Activated naive CD4-positive, alpha-beta T cell treated with anti-CD3 and anti-CD28 coated beads, Interleukin-2, amount 10 ng/mL, durations not matched to agents 7 days and 5 days (primary cell): ENCODE results near the gene GNPAT.
A peak's percentile ranks its signal among the peaks of the same experiment; 100 is the strongest.

ENCODE experiments used
- CTCF ChIA-PET: fragments of 350-600 bp; sonication (Branson Sonifier 250); formaldehyde crosslinking; loops from one replicate; lab custom pipeline; 2021; ENCODE audit warnings: antibody characterized with exemption; lab: Charles Lee
- DNase-seq: peaks from one replicate; pipeline ENCODE4 v3.0.0-alpha.2; 2020
- H3K27ac Mint-ChIP-seq: one replicate; pipeline ENCODE4 v1.8.0; 2021; ENCODE audit warnings: mild to moderate bottlenecking, moderate library complexity, mixed read lengths
- H3K27me3 Mint-ChIP-seq: one replicate; pipeline ENCODE4 v1.8.0; 2021; ENCODE audit warnings: mild to moderate bottlenecking, mixed read lengths
- H3K36me3 Mint-ChIP-seq: one replicate; pipeline ENCODE4 v1.8.0; 2021; ENCODE audit warnings: mixed read lengths
- H3K4me1 Mint-ChIP-seq: one replicate; pipeline ENCODE4 v1.8.0; 2021; ENCODE audit warnings: mixed read lengths
- H3K4me3 Mint-ChIP-seq: one replicate; pipeline ENCODE4 v1.8.0; 2021; ENCODE audit warnings: mild to moderate bottlenecking, moderate library complexity, mixed read lengths
- H3K9me3 Mint-ChIP-seq: one replicate; pipeline ENCODE4 v1.8.0; 2021; ENCODE audit warnings: mixed read lengths

Gene GNPAT

GRCh38 chr1:231219422-231220401 is 21.3 kb upstream of the GNPAT start:
- H3K27ac Mint-ChIP-seq = peak overlapping the region; percentile 52
- no peak for DNase-seq
- peaks cover 27% of the 10 kb centered on the region for H3K27me3 Mint-ChIP-seq
- peaks cover 11% of the 10 kb centered on the region for H3K36me3 Mint-ChIP-seq
- no peak overlapping the region for H3K4me3 Mint-ChIP-seq
- no peaks in the 10 kb centered on the region for H3K9me3 Mint-ChIP-seq
- CTCF ChIA-PET = interaction anchor here (1.1 kb wide), 1 partner anchor 10 kb away, joined by 3 read pairs; no protein-coding TSS in a partner anchor
- H3K4me1 Mint-ChIP-seq = peaks cover 4% of the 10 kb centered on the region

DNA sequence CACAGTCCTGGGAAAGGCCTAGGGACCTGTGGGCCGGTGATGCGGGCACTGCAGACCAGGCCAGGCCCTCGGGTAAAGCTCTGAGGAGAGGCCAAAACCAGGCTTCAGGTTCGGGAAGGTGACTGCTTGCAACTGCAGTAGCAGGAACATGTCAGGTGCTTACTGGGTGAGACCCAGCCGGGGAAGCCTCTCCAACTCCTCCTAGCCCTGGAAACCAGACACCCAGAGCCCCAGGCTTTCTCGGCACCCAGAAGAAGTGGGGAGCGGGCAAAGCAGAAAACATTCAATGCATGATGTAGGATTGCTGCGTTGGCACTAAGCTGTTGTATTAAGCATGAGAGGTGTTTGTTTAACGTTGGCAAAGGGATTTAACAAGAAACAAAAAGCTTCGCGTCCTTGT is 20.2 kb upstream of the GNPAT start:
- Mint-ChIP-seq H3K27ac (no peak overlapping the region), H3K36me3 (peaks cover 20% of the 10 kb centered on the region), H3K27me3 (peaks cover 20% of the 10 kb centered on the region), H3K9me3 (no peaks in the 10 kb centered on the region), H3K4me1 (no peaks in the 10 kb centered on the region), H3K4me3 (no peak overlapping the region)
- CTCF ChIA-PET = interaction anchor here (1.1 kb wide), 1 partner anchor 9 kb away, joined by 3 read pairs; no protein-coding TSS in a partner anchor
- DNase-seq = no peak

DNA sequence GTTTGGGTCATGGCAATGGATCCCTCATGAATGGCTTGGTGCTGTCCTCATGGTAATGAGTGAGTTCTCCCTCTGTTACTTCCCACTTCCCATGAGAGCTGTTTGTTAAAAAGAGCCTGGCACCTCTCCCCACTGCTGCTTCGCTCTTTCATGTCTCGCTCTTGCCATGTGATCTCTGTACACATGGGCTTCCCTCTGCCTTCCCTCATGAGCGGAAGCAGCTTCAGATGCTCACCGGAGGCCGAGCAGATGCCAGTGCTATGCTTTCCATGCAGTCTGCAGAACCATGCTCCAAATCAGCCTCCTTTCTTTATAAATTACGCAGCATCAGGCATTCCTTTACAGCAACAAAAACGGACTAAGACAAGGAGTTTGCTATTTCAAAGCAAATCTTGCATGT is 14.9 kb upstream of the GNPAT start:
- Mint-ChIP-seq H3K36me3 (peaks cover 42% of the 10 kb centered on the region), H3K27me3 (no peaks in the 10 kb centered on the region), H3K4me3 (no peak overlapping the region), H3K4me1 (no peaks in the 10 kb centered on the region), H3K9me3 (no peaks in the 10 kb centered on the region), H3K27ac (no peak overlapping the region)
- no peak for DNase-seq
- CTCF ChIA-PET = no interaction called here

- peaks cover 11% of the 10 kb centered on the region for H3K4me1 Mint-ChIP-seq
- no peak overlapping the region for H3K27ac Mint-ChIP-seq
- no peaks in the 10 kb centered on the region for H3K27me3 Mint-ChIP-seq
- no peaks in the 10 kb centered on the region for H3K9me3 Mint-ChIP-seq
- DNase-seq = no peak
- CTCF ChIA-PET = no interaction called here
- no peak overlapping the region for H3K4me3 Mint-ChIP-seq
- peaks cover 34% of the 10 kb centered on the region for H3K36me3 Mint-ChIP-seq
Measured at GRCh38 chr1:231231511-231231910, 9.5 kb upstream of the GNPAT start.

DNA sequence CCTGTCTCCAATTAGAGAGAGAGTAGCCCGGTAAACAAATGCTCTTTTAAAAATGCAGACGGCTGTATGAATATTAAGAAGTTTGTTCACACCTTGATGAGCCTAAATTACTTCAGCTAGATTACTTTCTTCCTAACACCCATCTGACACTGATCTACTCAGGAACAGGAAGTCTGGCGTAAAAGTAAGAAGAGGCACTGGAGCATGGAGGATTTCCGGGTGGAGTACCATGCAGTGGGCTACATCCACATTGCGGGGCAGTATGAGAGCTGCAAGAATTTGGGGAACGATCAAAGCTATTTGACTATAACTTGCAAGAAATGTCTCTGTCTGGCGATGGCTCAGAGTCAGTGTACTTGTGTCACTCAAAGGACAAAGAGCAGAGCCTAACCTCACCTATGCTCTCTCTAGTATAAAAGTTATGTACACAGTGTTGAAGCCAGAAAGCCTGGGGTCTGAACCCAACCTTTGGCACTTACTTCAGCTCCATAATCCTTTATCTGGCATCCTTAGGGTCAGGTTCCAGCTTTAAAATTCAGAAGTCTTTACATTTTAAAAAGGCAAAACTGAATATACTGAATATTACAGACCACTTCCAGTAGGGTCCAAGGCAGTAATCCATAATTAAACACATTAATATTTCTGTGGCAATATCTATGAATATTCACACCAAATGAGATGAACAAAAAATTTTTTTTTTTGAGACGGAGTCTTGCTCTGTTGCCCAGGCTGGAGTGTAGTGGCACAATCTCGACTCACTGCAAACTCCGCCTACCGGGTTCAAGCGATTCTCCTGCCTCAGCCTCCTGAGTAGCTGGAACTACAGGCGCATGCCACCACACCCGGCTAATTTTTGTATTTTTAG is 7.9 kb upstream of the GNPAT start:
- Mint-ChIP-seq H3K4me1 (peaks cover 20% of the 10 kb centered on the region), H3K27me3 (no peaks in the 10 kb centered on the region), H3K9me3 (no peaks in the 10 kb centered on the region), H3K36me3 (peaks cover 34% of the 10 kb centered on the region), H3K27ac (no peak overlapping the region), H3K4me3 (no peak overlapping the region)
- CTCF ChIA-PET = interaction anchor here (0.6 to 1.0 kb wide), 2 partner anchors 10 to 304 kb away, joined by 4 read pairs; no protein-coding TSS in a partner anchor
- no peak for DNase-seq

GRCh38 chr1:231233735-231234417 is 7.1 kb upstream of the GNPAT start:
- H3K4me3 Mint-ChIP-seq = no peak overlapping the region
- no peaks in the 10 kb centered on the region for H3K9me3 Mint-ChIP-seq
- no peak overlapping the region for H3K27ac Mint-ChIP-seq
- no peaks in the 10 kb centered on the region for H3K27me3 Mint-ChIP-seq
- peaks cover 41% of the 10 kb centered on the region for H3K36me3 Mint-ChIP-seq
- DNase-seq = no peak
- peaks cover 26% of the 10 kb centered on the region for H3K4me1 Mint-ChIP-seq
- CTCF ChIA-PET = no interaction called here

- no peak for DNase-seq
- Mint-ChIP-seq H3K36me3 (peaks cover 45% of the 10 kb centered on the region), H3K9me3 (no peaks in the 10 kb centered on the region), H3K27ac (peak overlapping the region; percentile 13), H3K27me3 (no peaks in the 10 kb centered on the region), H3K4me1 (peaks cover 31% of the 10 kb centered on the region), H3K4me3 (no peak overlapping the region)
- CTCF ChIA-PET = no interaction called here
Measured at GRCh38 chr1:231234506-231234905, 6.5 kb upstream of the GNPAT start.

DNA sequence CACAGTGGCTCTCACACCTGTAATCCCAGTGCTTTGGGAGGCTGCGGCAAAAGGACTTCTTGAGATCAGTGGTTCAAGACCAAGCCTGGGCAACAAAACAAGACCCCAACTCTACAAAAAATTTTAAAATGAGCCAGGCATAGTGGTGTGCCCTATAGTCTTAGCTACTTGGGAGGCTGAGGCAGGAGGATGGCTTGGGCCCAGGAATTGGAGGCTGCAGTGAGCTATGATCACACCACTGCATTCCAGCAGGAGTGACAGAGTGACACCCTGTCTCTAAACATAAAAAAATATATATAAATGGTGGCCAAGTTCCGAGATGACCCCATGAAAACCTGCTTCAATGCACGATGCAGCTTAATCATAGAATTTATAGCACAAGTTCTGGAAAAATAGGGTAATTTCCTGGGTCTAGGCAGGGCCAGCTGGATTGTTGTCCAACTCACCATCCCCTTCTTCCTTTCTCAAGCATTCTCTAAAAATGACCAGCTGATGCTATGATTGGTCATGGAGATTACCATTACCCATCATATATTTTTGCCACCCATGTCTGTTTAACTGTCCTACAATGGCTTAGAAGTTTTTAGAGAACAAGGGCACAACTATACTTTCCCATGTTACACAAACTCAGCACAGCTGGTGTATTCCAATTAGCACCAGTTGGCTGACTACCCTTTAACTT is 5.3 kb upstream of the GNPAT start:
- no peak for DNase-seq
- Mint-ChIP-seq H3K9me3 (no peaks in the 10 kb centered on the region), H3K4me1 (peaks cover 41% of the 10 kb centered on the region), H3K27me3 (no peaks in the 10 kb centered on the region), H3K4me3 (no peak overlapping the region), H3K27ac (no peak overlapping the region), H3K36me3 (peaks cover 45% of the 10 kb centered on the region)
- CTCF ChIA-PET = interaction anchor here (0.6 kb wide), 1 partner anchor 113 kb away, joined by 3 read pairs; no protein-coding TSS in a partner anchor

DNA sequence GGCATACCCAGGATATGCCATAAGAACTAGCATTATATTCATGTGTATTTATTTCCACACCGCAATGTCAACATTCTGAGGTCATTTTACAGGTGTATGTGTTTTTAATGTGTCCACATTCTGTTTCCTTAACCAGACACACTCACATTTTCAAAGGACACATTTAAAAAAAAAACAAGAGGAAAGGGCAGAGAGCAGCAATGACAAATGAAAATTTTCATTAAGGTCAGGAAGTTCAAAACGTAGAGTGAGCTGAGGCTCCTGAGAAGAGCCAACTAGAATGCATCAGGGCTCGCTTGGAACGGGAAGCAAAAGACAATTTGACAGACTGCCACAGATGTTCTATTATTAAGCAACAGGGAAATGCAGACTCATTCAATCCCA is 4.8 kb upstream of the GNPAT start:
- Mint-ChIP-seq H3K36me3 (peaks cover 41% of the 10 kb centered on the region), H3K4me3 (no peak overlapping the region), H3K4me1 (peaks cover 41% of the 10 kb centered on the region), H3K27me3 (no peaks in the 10 kb centered on the region), H3K27ac (no peak overlapping the region), H3K9me3 (no peaks in the 10 kb centered on the region)
- CTCF ChIA-PET = no interaction called here
- no peak for DNase-seq

DNA sequence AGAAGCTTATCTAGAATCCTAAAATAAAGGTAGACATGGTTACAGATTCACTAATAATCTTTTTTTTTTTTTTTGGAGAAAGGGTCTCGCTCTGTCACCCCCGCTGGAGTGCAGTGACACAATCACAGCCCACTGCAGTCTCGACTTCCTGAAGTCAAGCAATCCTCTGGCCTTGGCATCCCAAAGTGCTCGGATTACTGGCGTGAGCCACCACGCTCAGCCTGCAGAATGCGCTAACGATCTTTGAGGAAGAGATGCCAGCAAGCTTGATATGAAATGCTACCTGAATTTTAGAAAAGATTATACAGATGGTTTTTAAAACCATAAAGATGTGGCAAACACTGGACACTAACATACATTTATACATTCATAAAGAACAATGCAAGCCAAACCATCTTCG is 4.1 kb upstream of the GNPAT start:
- no peak for DNase-seq
- no peak overlapping the region for H3K27ac Mint-ChIP-seq
- CTCF ChIA-PET = no interaction called here
- H3K27me3 Mint-ChIP-seq = no peaks in the 10 kb centered on the region
- H3K4me3 Mint-ChIP-seq = no peak overlapping the region
- H3K36me3 Mint-ChIP-seq = peaks cover 39% of the 10 kb centered on the region
- H3K9me3 Mint-ChIP-seq = no peaks in the 10 kb centered on the region
- H3K4me1 Mint-ChIP-seq = peaks cover 42% of the 10 kb centered on the region

DNA sequence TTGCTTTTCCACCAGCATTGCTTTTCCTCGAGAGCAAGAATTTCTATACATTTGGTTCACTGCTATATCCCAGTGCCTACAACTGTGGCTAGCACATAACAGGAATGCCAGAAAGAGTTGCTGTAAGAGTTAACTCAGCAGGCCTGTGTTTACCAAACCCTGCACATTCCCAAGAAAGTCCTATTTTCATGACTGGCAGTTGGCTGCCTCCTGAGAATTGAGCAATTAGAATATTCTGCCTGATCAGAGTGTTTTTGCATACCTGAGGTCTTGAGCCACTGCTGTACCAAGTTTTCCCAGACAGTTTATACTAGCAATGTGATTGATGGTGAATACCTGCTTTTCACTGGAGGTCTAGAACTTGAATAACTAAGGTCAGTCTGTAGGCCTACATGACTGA is 2.7 kb upstream of the GNPAT start:
- Mint-ChIP-seq H3K4me3 (no peak overlapping the region), H3K36me3 (peaks cover 45% of the 10 kb centered on the region), H3K27me3 (no peaks in the 10 kb centered on the region), H3K4me1 (peaks cover 56% of the 10 kb centered on the region), H3K27ac (no peak overlapping the region), H3K9me3 (no peaks in the 10 kb centered on the region)
- DNase-seq = no peak
- CTCF ChIA-PET = no interaction called here

DNA sequence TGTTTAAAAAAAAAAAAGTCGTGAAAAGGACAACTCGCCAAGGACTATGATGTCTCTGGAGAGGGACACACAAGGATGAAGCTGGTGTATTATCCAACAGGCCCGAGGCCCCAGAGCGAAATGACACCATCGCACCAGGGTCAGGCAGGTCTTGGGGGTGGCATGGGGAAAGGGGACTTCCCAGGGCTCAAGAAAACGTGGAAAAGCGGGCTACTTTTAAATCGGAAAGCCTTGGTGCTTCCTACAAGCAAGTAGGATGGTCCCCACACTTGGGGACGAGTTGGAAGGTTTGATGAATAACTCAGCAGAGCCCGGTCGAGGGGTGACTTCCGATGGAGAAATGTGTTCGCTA is 505 bp upstream of the GNPAT start:
- no peaks in the 10 kb centered on the region for H3K9me3 Mint-ChIP-seq
- peak overlapping the region; percentile 98 for H3K4me3 Mint-ChIP-seq
- peaks cover 55% of the 10 kb centered on the region for H3K36me3 Mint-ChIP-seq
- H3K4me1 Mint-ChIP-seq = peaks cover 63% of the 10 kb centered on the region
- peak; percentile 24 for DNase-seq
- CTCF ChIA-PET = interaction anchor here (0.6 to 1.0 kb wide), 2 partner anchors 98 to 1486 kb away, joined by 3 read pairs; partner anchors contain the start of gene SPRTN
- H3K27me3 Mint-ChIP-seq = no peaks in the 10 kb centered on the region
- peak overlapping the region; percentile 88 for H3K27ac Mint-ChIP-seq

DNA sequence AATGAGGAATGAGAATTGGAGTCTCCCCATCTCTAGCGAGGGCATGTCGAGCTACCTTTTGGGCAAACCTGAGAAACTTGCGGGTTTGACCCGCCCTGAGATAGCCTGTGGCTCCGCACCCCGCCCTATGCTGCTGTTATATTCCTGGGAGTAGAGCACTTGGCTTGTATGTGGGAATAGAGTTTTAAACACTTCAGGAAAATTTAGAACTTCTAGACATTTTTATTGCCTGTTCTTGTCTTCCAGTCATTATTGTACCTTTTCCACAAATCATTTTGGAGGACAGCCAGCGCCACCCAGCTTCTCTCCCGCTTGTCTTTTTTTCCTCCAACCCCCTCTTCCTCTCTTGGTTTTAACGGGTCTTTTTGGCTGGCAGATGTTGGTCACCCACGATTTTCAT is 738 bp downstream of the GNPAT start:
- peak overlapping the region; percentile 88 for H3K27ac Mint-ChIP-seq
- peaks cover 50% of the 10 kb centered on the region for H3K36me3 Mint-ChIP-seq
- H3K4me1 Mint-ChIP-seq = peaks cover 57% of the 10 kb centered on the region
- peak overlapping the region; percentile 98 for H3K4me3 Mint-ChIP-seq
- no peaks in the 10 kb centered on the region for H3K9me3 Mint-ChIP-seq
- CTCF ChIA-PET = interaction anchor here (1.4 kb wide), 1 partner anchor 50 kb away, joined by 4 read pairs; no protein-coding TSS in a partner anchor
- no peaks in the 10 kb centered on the region for H3K27me3 Mint-ChIP-seq
- DNase-seq = peak; percentile 31
